HK-2 (cell line): ENCODE results near the gene DSCAML1.
A peak's percentile ranks its signal among the peaks of the same experiment; 100 is the strongest.

Experiments used
- DNase-seq: peaks from one replicate; pipeline ENCODE4 v3.0.0-alpha.2; 2018; ENCODE audit not compliant: unreplicated experiment

The DSCAML1 gene

GRCh38 chr11:117633976-117634755, 162.8 kb downstream of the DSCAML1 start:
- no peak for DNase-seq

DNA sequence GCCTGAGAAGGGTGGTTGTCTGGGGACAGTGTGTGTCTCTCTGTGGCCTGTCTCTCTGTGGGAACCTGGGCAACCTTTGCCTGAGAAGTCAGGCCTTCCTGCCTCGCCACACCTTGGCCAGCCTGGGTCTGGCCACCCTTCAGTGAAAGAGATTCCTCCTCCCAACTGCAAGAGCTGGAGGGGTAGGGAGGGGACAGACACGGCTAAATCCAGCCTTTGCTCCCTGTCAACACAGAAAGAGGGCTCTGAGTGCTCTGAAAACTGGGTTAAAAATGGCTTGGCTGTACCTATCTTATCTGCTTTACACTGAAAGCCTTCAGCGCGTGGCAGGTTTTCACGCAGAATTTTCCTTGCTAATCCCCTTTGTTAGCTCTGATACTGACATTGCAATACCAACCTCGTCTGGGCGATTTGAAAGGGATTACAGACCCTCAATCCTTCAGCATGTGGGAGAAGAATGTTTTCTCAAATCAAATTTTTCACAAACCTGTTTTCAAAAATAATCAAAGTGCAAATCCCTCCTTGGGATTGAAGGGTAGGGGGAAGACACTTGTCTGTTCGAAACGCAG, 163.7 kb downstream of the DSCAML1 start:
- DNase-seq, result no peak

GRCh38 chr11:117632306-117632705, 164.7 kb downstream of the DSCAML1 start:
- no peak for DNase-seq

- DNase-seq, result no peak
Observed at GRCh38 chr11:117631336-117632140, 165.5 kb downstream of the DSCAML1 start.

DNA sequence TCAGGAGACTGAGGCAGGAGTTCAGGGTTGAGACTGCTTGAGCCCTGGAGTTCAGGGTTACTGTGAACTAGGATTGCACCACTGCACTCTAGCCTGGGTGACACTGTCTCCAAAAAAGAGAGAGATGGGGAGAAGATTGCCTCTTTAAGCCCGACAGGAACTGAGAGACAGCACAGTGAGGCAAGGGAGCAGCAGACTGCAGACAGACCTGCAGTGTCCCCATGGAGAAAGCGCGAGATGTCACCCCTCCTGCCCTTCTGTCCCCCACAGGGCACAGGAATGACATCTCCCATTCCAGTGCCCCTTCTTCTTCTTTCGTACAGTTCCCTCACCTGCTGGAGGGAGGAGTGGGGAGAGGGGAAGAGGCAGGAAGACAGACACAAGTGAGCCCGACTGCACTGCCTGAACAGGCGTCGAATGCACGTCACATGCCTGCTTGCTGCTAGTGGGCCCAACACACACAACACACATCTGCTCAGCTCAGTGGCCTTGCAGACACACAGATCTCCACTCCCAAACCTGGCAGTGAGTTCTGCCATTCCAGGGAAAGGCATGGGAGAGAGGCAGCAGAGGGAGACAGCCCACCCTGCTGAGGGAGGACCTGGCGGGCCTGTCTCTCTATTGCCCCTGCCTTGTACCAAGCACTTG, 167.0 kb downstream of the DSCAML1 start:
- DNase-seq, result no peak

DNA sequence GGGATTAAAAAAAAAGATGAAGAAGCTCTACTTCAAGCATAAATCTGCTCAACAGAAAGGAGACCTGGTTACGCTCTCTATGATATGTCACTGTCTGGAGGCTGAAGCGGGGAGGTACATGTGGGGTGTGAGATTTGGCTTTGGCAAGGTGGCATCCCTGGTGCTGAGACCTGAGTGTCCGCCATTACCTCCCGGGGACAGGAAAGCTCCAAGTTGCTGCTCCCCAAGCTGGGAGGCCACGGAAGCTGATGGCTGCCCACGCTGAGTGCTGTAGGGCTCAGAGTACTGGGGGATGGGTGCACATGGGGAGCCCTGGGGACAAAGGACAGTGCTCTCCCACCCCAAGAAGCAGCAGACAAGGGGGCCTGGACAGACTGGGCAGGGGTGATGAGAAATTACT, 167.9 kb downstream of the DSCAML1 start:
- no peak for DNase-seq

- no peak for DNase-seq
Observed at GRCh38 chr11:117627259-117627658, 169.8 kb downstream of the DSCAML1 start.

DNA sequence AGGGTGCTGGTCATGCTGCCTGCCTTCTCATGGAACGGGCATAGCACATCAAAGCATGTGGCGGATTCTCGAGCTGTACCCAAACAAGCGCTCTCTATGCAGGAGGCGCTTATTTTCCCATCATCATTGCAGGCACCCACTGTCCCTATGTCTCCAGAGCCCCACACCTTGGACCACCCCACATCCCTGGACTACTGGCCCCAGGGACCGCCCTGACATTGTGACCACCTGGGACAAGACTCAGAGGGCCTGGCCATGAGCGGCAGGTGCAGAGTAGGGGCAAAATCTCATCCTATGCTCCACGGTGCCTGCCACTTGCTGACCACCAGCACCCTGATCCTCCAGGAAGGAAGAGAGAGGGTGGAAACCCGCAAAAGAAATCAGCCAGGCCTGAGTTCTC, 170.4 kb downstream of the DSCAML1 start:
- no peak for DNase-seq

GRCh38 chr11:117625237-117625636, 171.8 kb downstream of the DSCAML1 start:
- DNase-seq, result no peak

- DNase-seq, result no peak
Observed at GRCh38 chr11:117623831-117624271, 173.2 kb downstream of the DSCAML1 start.

DNA sequence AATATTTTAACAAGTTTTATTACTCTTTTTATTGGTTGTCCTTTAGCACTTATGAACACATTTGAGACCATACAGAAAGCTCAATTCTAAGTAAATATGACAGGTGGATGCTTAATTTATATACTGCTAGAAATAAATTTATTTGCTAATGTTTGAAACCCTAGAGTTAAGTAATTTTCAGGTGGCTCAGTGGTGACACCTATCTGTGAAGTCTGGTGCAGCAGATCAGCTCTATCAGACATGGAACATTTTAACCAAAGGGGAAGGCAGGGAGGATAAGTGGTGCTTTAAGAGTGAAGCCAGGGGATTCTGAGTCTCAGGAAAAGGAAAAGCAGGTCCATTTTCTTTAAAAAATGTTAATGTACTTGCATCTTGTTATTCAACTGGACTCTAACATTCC, 175.8 kb downstream of the DSCAML1 start:
- DNase-seq, result no peak

- no peak for DNase-seq
Observed at GRCh38 chr11:117620659-117621058, 176.4 kb downstream of the DSCAML1 start.

GRCh38 chr11:117620086-117620485, 176.9 kb downstream of the DSCAML1 start:
- no peak for DNase-seq

GRCh38 chr11:117619661-117620060, 177.4 kb downstream of the DSCAML1 start:
- no peak for DNase-seq

- no peak for DNase-seq
Observed at GRCh38 chr11:117618982-117619355, 178.0 kb downstream of the DSCAML1 start.

DNA sequence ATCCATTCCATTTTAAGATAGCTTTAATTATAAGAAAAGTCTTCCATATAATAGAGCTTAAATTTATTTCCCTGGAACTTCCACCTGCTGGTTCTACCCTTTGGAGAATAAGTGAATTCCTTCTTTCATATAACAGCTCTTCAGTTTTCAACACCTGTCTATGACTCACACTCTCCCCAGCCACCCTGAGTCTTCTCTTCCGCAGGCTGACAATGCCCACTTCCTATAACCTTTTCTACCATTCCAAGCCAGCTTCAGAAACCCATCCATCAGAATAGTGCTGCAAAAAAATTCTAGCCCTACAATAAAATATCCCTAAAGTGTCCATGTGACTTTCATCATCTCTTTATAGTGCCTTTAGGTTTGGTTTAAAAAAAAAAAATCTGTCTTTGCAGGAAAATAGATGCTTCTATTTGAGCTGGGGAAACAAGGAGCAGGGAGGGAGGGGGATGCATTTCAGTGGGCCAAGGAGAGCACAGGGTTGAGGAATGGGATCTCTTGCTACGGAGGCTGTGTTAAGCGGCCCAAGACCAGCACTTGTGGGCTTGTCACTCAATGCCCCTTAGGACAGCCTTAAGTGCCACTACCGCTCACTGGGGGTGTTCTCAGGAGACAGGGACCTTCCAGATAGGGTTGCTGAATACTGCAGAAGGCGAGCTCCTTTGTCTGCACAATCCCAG, 178.6 kb downstream of the DSCAML1 start:
- DNase-seq, result no peak

DNA sequence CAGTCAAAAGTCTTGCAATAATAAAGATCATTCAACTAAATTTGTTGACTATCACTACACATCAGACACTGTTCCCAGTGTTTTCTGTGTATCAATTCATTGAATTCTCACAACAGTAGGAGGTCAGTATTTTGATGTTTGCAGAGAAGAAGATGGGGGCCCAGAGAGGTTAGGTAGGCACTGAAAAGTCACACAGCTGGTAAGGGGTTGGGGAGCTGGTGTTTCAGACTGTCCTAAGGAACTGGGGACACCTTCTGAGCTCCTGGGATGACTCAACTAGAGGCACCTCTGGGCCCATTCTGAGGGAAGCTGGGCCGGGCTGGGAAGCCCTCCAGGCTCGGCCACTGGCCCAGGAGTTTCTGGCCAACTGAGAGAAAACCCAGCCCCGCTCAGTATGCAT, 180.0 kb downstream of the DSCAML1 start:
- no peak for DNase-seq

DNA sequence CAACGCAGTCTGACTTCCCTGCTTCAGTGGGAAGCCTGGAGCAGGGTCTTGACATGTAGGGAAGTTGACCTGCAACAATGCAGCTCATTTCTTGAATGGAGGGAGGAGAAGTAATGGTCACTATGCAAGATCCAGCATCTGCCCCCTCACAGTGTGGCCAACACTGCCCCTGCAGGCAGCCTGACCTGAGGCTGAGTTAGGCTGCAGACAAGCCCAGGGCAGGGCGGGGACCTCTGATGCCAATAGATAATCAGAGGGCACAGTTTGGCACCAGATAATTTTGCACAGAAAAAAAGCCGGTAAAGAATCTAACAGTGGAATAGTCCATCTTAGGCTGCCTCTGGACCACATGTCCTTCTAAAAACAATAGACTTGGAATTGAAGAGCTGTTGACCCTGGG, 182.3 kb downstream of the DSCAML1 start:
- no peak for DNase-seq

- DNase-seq, result no peak
Observed at GRCh38 chr11:117613521-117613920, 183.5 kb downstream of the DSCAML1 start.

DNA sequence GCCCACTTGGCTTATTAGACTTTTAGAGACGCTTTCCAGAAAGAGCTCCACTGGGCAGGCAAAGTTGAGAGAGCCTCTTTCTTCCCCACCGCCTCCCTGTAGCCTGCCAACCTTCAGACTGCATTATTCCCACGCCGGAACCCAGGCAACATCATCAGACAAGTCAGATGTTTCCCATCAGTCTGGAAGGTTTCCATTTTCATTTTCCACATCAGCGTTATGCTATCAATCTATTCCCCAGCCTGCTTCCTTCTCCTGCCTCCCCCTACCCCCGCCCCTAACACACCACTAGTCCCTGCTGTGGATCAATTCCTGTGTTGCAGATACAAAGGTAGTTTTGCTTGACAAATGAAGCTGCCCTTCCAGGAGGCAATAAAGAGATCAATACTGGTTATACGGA, 184.8 kb downstream of the DSCAML1 start:
- DNase-seq, result no peak

GRCh38 chr11:117610901-117611300, 186.1 kb downstream of the DSCAML1 start:
- DNase-seq, result no peak

DNA sequence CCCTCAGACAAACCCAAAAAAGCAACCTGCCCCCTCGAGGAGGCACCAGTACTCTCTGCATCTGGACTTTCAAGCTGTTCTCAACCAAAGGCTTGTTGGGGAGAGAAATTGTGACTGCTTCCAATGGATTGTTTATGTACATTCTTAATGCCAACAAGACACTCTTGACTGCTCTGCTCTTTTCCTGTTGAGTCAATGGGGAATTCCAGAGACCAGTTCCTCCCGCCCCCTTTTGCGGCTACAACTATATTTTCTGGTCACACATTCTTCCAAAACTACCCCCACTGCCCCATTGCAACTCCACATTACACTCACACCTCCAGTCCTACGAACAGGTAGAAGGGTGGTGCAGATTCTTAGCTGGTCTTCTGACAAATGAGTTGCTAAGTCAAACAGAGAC, 187.0 kb downstream of the DSCAML1 start:
- DNase-seq, result peak; percentile 30
